GM12878 (cell line): ENCODE data around the gene MINDY3. TPM values are rescaled to one million over a fixed set of nuclear protein-coding genes. Genes with fewer than 3 reads are reported as not detected.

Experiments
- ATAC-seq: fragments of 200-7000 bp; cut with Tn5 transposase; 3 replicates; pipeline ENCODE4 v1.9.1; 2020; ENCODE audit warnings: mild to moderate bottlenecking, moderate library complexity
- BruUV-seq: library from RNA; stranded (reverse); fragments of 400-500 nt; replicated peaks from 2 replicates; lab custom pipeline; 2021; lab: Mats Ljungman, UMichigan
- CTCF ChIA-PET: fragments of 300-600 bp; sonication (Branson Sonifier 250); formaldehyde crosslinking; extraction: SDS; loops from one replicate; lab custom pipeline; 2021; ENCODE audit warnings: inconsistent platforms; lab: Yijun Ruan, JAX
- POLR2A ChIA-PET: fragments of 350-600 bp; formaldehyde crosslinking; extraction: SDS; loops from one replicate; lab custom pipeline; 2021; ENCODE audit warnings: inconsistent platforms; lab: Charles Lee
- RAD21 ChIA-PET: fragments of 300-600 bp; sonication (Branson Sonifier 250); formaldehyde crosslinking; loops from one replicate; lab custom pipeline; 2023; ENCODE audit warnings: antibody characterized with exemption; ENCODE audit not compliant: unreplicated experiment; lab: Charles Lee
- SMC1A ChIA-PET: fragments of 300-600 bp; sonication (Branson Sonifier 250); formaldehyde crosslinking; loops from one replicate; lab custom pipeline; 2023; ENCODE audit not compliant: unreplicated experiment, uncharacterized antibody; lab: Charles Lee
- DNase-seq: peaks from one replicate; pipeline ENCODE4 v3.0.0-alpha.2; 2011; ENCODE audit warnings: low read depth, low spot score
- FAIRE-seq: peaks from 3 replicates; lab custom pipeline; 2011; peaks lifted over from hg19 to GRCh38; lab: Jason Lieb, UNC
- H2AFZ ChIP-seq: 2 replicates; pipeline ENCODE4 v1.6.0; 2011; ENCODE audit warnings: low read depth, low read length, control low read depth; ENCODE audit not compliant: control insufficient read depth
- H3K27ac ChIP-seq: 2 replicates; pipeline ENCODE4 v1.5.1; 2011; ENCODE audit warnings: control low read depth; ENCODE audit not compliant: control insufficient read depth, insufficient read depth
- H3K27me3 ChIP-seq, 2 experiments: replicated peaks in 1 of 2; 2 replicates each; pipeline versions ENCODE4 v1.6.0 to v1.6.1; 2011; ENCODE audit warnings: low read length in 1 of 2; ENCODE audit not compliant: control insufficient read depth in 2 of 2, insufficient read depth in 2 of 2
- H3K36me3 ChIP-seq, 2 experiments: 2 replicates each; pipeline ENCODE4 v1.5.1; 2011; ENCODE audit warnings: low read length in 1 of 2; ENCODE audit not compliant: control insufficient read depth in 2 of 2, insufficient read depth in 2 of 2
- H3K4me1 ChIP-seq: 2 replicates; pipeline ENCODE4 v1.6.1; 2011; ENCODE audit warnings: mild to moderate bottlenecking, low read length, moderate library complexity, mixed read lengths; ENCODE audit not compliant: control insufficient read depth, insufficient read depth
- H3K4me2 ChIP-seq: 2 replicates; pipeline ENCODE4 v1.6.0; 2011; ENCODE audit warnings: control low read depth; ENCODE audit not compliant: control insufficient read depth, insufficient read depth
- H3K4me3 ChIP-seq: fragments of 200-600 bp; sonication (generic); 2 replicates; pipeline ENCODE4 v1.5.1; 2016
- H3K79me2 ChIP-seq: 2 replicates; pipeline ENCODE4 v1.6.0; 2011; ENCODE audit warnings: low read length; ENCODE audit not compliant: control insufficient read depth, insufficient read depth
- H3K9ac ChIP-seq: 2 replicates; pipeline ENCODE4 v1.8.0; 2011; ENCODE audit warnings: low read length, control low read depth, mixed read lengths; ENCODE audit not compliant: control insufficient read depth, insufficient read depth
- H3K9me3 ChIP-seq: replicated peaks from 3 replicates; pipeline ENCODE4 v1.5.1; 2011; ENCODE audit warnings: mild to moderate bottlenecking, low read length; ENCODE audit not compliant: control insufficient read depth, insufficient read depth
- H4K20me1 ChIP-seq: 2 replicates; pipeline ENCODE4 v1.6.0; 2011; ENCODE audit not compliant: control insufficient read depth, insufficient read depth
- CHD1 ChIP-seq: IDR thresholded peaks from 2 replicates; pipeline ENCODE4 v1.6.1; 2012; ENCODE audit warnings: low read depth, low read length, improper control_type of control experiment
- CHD2 ChIP-seq: IDR thresholded peaks from 2 replicates; pipeline ENCODE4 v1.6.1; 2011; ENCODE audit warnings: low read depth, low read length, improper control_type of control experiment, borderline replicate concordance
- MTA2 ChIP-seq: fragments of 450-650 bp; IDR thresholded peaks from 2 replicates; pipeline ENCODE4 v1.6.1; 2016; ENCODE audit warnings: low read depth, mild to moderate bottlenecking, moderate library complexity
- NFYB ChIP-seq: IDR thresholded peaks from 2 replicates; pipeline ENCODE4 v1.6.1; 2011; ENCODE audit warnings: low read depth, mild to moderate bottlenecking, low read length, improper control_type of control experiment, moderate library complexity; ENCODE audit not compliant: insufficient read depth
- NRF1 ChIP-seq: conservative IDR thresholded peaks from 2 replicates; pipeline ENCODE4 v1.6.1; 2011; ENCODE audit warnings: mild to moderate bottlenecking, low read depth, low read length, improper control_type of control experiment
- PAX8 ChIP-seq: fragments of 450-650 bp; IDR thresholded peaks from 2 replicates; pipeline ENCODE4 v1.6.1; 2017; ENCODE audit warnings: mild to moderate bottlenecking, moderate library complexity
- POU2F2 ChIP-seq: IDR thresholded peaks from 3 replicates; pipeline ENCODE4 v1.6.1; 2011; ENCODE audit warnings: low read depth, mild to moderate bottlenecking, low read length, borderline replicate concordance
- RAD51 ChIP-seq: fragments of 450-650 bp; IDR thresholded peaks from 2 replicates; pipeline ENCODE4 v1.6.1; 2016; ENCODE audit warnings: moderate library complexity, mild to moderate bottlenecking, inconsistent platforms
- YBX1 ChIP-seq: fragments of 450-650 bp; IDR thresholded peaks from 2 replicates; pipeline ENCODE4 v1.6.1; 2016; ENCODE audit warnings: antibody characterized with exemption
- ZBTB11 ChIP-seq: fragments of 450-650 bp; formaldehyde crosslinking; IDR thresholded peaks from 2 replicates; pipeline ENCODE4 v1.5.0; 2022; ENCODE audit warnings: mild to moderate bottlenecking, missing genetic modification characterization
- ZBTB40 ChIP-seq: fragments of 450-650 bp; IDR thresholded peaks from 2 replicates; pipeline ENCODE4 v1.6.1; 2016; ENCODE audit warnings: mild to moderate bottlenecking, moderate library complexity, borderline replicate concordance
- ZNF274 ChIP-seq: IDR thresholded peaks from one replicate; pipeline ENCODE4 v1.8.0; 2011; ENCODE audit not compliant: insufficient read length, insufficient read depth
- WGBS: methylation state at CpG from one replicate; pipeline ENCODE4 v1.1.6; 2016; ENCODE audit warnings: low lambda C conversion rate; ENCODE audit not compliant: insufficient replicate concordance, insufficient coverage; ENCODE audit errors: missing lambda C conversion rate; 5-methylcytosine and 5-hydroxymethylcytosine counted together
- in situ Hi-C: fragments of 300-500 bp; cut with MboI; formaldehyde crosslinking; loops from 9 replicates; pipeline ENCODE4 v1.14.3; 2018; ENCODE audit warnings: mixed read lengths
- intact Hi-C: fragments of 100-400 bp; cut with micrococcal nuclease; formaldehyde crosslinking; loops from one replicate; pipeline ENCODE4 v1.14.2; 2022; ENCODE audit not compliant: unreplicated experiment
- polyA plus RNA-seq, 11 experiments: library from polyadenylated mRNA; depleted of rRNA in 4 of 11; unstranded in 6 of 11; stranded (reverse) in 5 of 11; fragments of >200 nt; fragmentation: Nextera tagmentation in 4 of 11; fragmentation: Illumina TruSeq in 1 of 11; extraction: Ambion mirVana in 4 of 11; extraction: Trizol in 1 of 11; gene quantifications; 1 replicate in 1 of 11; 2 replicates in 10 of 11; pipeline versions ENCODE4 v1.2.1 to v1.2.3, GENCODE V29; 2011 to 2016; ENCODE audit warnings: inconsistent platforms in 2 of 11, missing spikeins in 2 of 11, low read depth in 1 of 11
- total RNA-seq, 4 experiments: library from RNA; depleted of rRNA in 3 of 4; stranded (reverse); fragments of >200 nt in 3 of 4; fragmentation: Illumina TruSeq in 1 of 4; extraction: Trizol in 1 of 4; gene quantifications; 2 replicates each; pipeline versions ENCODE4 v1.2.1 to v1.2.3, GENCODE V29; 2013 to 2021
- TF ChIP-seq, protein P1 (sequence below): IDR thresholded peaks from 2 replicates; pipeline ENCODE4 v1.6.1; 2012; ENCODE audit warnings: low read depth, low read length, improper control_type of control experiment
- TF ChIP-seq, protein P2 (sequence below): IDR thresholded peaks from 2 replicates; pipeline ENCODE4 v1.6.1; 2012; ENCODE audit warnings: low read length, inconsistent platforms
- TF ChIP-seq, protein P3 (sequence below): IDR thresholded peaks from 2 replicates; pipeline ENCODE4 v1.6.1; 2012; ENCODE audit warnings: low read depth, low read length, improper control_type of control experiment

MINDY3 gene
- total and polyA plus RNA-seq, 10 of the 15 experiments (the other 5 are each of a cell fraction or from before 2014, with no cell fraction given), result 12.0 to 23.6 (median 15.7) TPM

GRCh38 chr10:15742102-15742501 is 118.2 kb downstream of the MINDY3 start:
- BruUV-seq, result no TSS peak
- Histone ChIP-seq H3K4me2 (no peak overlapping the region), H2AFZ (no peak overlapping the region), H3K27me3 (no peaks in the 10 kb centered on the region), H3K4me3 (no peak overlapping the region), H3K9me3 (no peaks in the 10 kb centered on the region), H3K4me1 (no peaks in the 10 kb centered on the region), H3K27ac (no peak overlapping the region), H3K79me2 (no peaks in the 10 kb centered on the region), H3K9ac (no peak overlapping the region), H4K20me1 (no peaks in the 10 kb centered on the region), H3K36me3 (no peaks in the 10 kb centered on the region)
- WGBS, result 15% methylated on average over 5 of the region's 5 CpGs
- ChIA-PET CTCF (interaction anchor here (1.1 kb wide), 1 partner anchor 157 kb away, joined by 5 read pairs; no protein-coding TSS in a partner anchor), POLR2A (no interaction called here), RAD21 (no interaction called here), SMC1A (interaction anchor here (1.8 kb wide), 1 partner anchor 308 kb away, joined by 5 read pairs; no protein-coding TSS in a partner anchor)
- FAIRE-seq, result no peak
- in situ Hi-C loops (no loop called here), intact Hi-C loops (loop anchor here (5.0 kb wide), 2 partner anchors 90 to 310 kb away; no protein-coding TSS in a partner anchor)
- ATAC-seq, result no peak
- no peak for DNase-seq
- TF ChIP-seq ZBTB11 (CRISPR knock-in tag), result no peak
- TF ChIP-seq, protein P1, sequence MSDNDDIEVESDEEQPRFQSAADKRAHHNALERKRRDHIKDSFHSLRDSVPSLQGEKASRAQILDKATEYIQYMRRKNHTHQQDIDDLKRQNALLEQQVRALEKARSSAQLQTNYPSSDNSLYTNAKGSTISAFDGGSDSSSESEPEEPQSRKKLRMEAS, result no peak
- TF ChIP-seq YBX1, result no peak
- TF ChIP-seq ZBTB40, result no peak
- TF ChIP-seq ZNF274, result no peak
- TF ChIP-seq, protein P2, sequence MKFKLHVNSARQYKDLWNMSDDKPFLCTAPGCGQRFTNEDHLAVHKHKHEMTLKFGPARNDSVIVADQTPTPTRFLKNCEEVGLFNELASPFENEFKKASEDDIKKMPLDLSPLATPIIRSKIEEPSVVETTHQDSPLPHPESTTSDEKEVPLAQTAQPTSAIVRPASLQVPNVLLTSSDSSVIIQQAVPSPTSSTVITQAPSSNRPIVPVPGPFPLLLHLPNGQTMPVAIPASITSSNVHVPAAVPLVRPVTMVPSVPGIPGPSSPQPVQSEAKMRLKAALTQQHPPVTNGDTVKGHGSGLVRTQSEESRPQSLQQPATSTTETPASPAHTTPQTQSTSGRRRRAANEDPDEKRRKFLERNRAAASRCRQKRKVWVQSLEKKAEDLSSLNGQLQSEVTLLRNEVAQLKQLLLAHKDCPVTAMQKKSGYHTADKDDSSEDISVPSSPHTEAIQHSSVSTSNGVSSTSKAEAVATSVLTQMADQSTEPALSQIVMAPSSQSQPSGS, result no peak
- no peak for TF ChIP-seq NFYB
- no peak for TF ChIP-seq POU2F2
- no peak for TF ChIP-seq MTA2
- no peak for TF ChIP-seq CHD1
- TF ChIP-seq, protein P3, sequence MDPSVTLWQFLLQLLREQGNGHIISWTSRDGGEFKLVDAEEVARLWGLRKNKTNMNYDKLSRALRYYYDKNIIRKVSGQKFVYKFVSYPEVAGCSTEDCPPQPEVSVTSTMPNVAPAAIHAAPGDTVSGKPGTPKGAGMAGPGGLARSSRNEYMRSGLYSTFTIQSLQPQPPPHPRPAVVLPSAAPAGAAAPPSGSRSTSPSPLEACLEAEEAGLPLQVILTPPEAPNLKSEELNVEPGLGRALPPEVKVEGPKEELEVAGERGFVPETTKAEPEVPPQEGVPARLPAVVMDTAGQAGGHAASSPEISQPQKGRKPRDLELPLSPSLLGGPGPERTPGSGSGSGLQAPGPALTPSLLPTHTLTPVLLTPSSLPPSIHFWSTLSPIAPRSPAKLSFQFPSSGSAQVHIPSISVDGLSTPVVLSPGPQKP, result no peak
- no peak for TF ChIP-seq CHD2
- TF ChIP-seq RAD51, result no peak
- no peak for TF ChIP-seq NRF1
- no peak for TF ChIP-seq PAX8
